OCI-LY1 (cell line): Measurements from ENCODE around the gene PCP4.

Source experiments
- EZH2 ChIP-seq: fragments of 200-600 bp; sonication (generic), shearing (Covaris generic); IDR thresholded peaks from 2 replicates; pipeline ENCODE4 v1.8.0; 2017; ENCODE audit warnings: borderline replicate concordance, mixed run types, mild to moderate bottlenecking, antibody characterized with exemption, low read length, moderate library complexity, mixed read lengths
- TF ChIP-seq, protein P1 (sequence below): fragments of 200-600 bp; sonication (generic), shearing (Covaris generic); IDR thresholded peaks from 2 replicates; pipeline ENCODE4 v1.5.1; 2017; ENCODE audit warnings: mild to moderate bottlenecking, antibody characterized with exemption, low read length, moderate library complexity, mixed read lengths

DNA sequence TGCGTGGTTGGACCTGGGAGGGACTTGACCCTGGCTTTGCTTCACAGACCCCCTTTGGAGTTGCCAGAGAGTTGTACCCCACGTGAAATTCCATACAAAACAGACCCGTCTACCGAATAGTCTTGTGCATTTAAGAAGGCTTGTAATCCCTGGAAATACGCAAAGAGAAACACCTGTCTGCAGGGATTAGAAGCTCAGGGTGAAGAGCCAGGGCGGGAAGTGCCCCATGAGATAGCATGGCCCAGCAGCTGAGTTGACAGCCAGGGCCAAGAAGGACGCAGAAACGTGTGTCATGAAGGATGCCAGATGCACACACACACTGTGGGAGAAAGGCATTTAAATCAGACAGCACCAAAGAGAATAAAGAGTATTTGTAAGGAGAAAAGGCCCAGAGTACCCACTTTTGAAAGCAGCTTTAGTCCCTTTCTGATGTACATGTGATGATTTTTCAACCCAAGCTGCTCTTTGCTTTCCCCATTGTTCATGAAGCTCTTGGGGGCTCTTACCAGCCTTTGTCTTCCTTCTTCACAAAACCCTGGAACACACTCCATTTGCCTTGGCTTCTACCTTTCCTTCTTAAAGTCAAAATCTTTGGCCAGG lies 46.6 kb downstream of the PCP4 start:
- TF ChIP-seq, protein P1, sequence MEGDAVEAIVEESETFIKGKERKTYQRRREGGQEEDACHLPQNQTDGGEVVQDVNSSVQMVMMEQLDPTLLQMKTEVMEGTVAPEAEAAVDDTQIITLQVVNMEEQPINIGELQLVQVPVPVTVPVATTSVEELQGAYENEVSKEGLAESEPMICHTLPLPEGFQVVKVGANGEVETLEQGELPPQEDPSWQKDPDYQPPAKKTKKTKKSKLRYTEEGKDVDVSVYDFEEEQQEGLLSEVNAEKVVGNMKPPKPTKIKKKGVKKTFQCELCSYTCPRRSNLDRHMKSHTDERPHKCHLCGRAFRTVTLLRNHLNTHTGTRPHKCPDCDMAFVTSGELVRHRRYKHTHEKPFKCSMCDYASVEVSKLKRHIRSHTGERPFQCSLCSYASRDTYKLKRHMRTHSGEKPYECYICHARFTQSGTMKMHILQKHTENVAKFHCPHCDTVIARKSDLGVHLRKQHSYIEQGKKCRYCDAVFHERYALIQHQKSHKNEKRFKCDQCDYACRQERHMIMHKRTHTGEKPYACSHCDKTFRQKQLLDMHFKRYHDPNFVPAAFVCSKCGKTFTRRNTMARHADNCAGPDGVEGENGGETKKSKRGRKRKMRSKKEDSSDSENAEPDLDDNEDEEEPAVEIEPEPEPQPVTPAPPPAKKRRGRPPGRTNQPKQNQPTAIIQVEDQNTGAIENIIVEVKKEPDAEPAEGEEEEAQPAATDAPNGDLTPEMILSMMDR: no peak
- TF ChIP-seq EZH2: no peak
